MM.1S (cell line): Measurements from ENCODE around the gene CTDNEP1.

Source experiments
- DNase-seq: peaks from one replicate; pipeline ENCODE4 v3.0.0-alpha.2; 2015
- H2AFZ ChIP-seq: fragments of 300-600 bp; sonication (generic); 2 replicates; pipeline ENCODE4 v1.6.0; 2016; ENCODE audit warnings: antibody characterized with exemption, low read length
- H3F3A ChIP-seq: fragments of 300-600 bp; sonication (generic); 2 replicates; pipeline ENCODE4 v1.6.1; 2016; ENCODE audit warnings: mild to moderate bottlenecking, antibody characterized with exemption, low read length, moderate library complexity, mixed read lengths; ENCODE audit not compliant: insufficient read depth
- H3K27ac ChIP-seq: fragments of 300-600 bp; sonication (generic); 2 replicates; pipeline ENCODE4 v1.5.1; 2016; ENCODE audit warnings: mild to moderate bottlenecking, low read length
- H3K27me3 ChIP-seq: fragments of 300-600 bp; sonication (generic); replicated peaks from 2 replicates; pipeline ENCODE4 v1.6.0; 2016; ENCODE audit warnings: low read length; ENCODE audit not compliant: insufficient read depth
- H3K36me3 ChIP-seq: fragments of 300-600 bp; sonication (generic); replicated peaks from 2 replicates; pipeline ENCODE4 v1.6.1; 2016; ENCODE audit warnings: mild to moderate bottlenecking, low read length, mixed read lengths; ENCODE audit not compliant: insufficient read depth
- H3K4me1 ChIP-seq: fragments of 300-600 bp; sonication (generic); 2 replicates; pipeline ENCODE4 v1.6.1; 2016; ENCODE audit warnings: low read length, mixed read lengths
- H3K4me2 ChIP-seq: fragments of 300-600 bp; sonication (generic); 2 replicates; pipeline ENCODE4 v1.6.0; 2016; ENCODE audit warnings: low read depth, low read length
- H3K4me3 ChIP-seq: fragments of 300-600 bp; sonication (generic); 2 replicates; pipeline ENCODE4 v1.5.1; 2016; ENCODE audit warnings: low read length, mixed read lengths
- H3K79me2 ChIP-seq: fragments of 300-600 bp; sonication (generic); 2 replicates; pipeline ENCODE4 v1.6.1; 2016; ENCODE audit warnings: mixed run types, low read length, mixed read lengths
- H3K9ac ChIP-seq: fragments of 300-600 bp; sonication (generic); 2 replicates; pipeline ENCODE4 v1.6.1; 2016; ENCODE audit warnings: low read length, mixed read lengths
- H3K9me2 ChIP-seq: fragments of 300-600 bp; sonication (generic); replicated peaks from 2 replicates; pipeline ENCODE4 v1.6.1; 2016; ENCODE audit warnings: mild to moderate bottlenecking, low read length, mixed read lengths; ENCODE audit not compliant: insufficient read depth
- H3K9me3 ChIP-seq: fragments of 300-600 bp; sonication (generic); replicated peaks from 2 replicates; pipeline ENCODE4 v1.6.1; 2016; ENCODE audit warnings: mild to moderate bottlenecking, low read length, mixed read lengths; ENCODE audit not compliant: insufficient read depth
- H4K20me1 ChIP-seq: fragments of 300-600 bp; sonication (generic); 2 replicates; pipeline ENCODE4 v1.6.1; 2016; ENCODE audit warnings: mild to moderate bottlenecking, low read length, moderate library complexity, mixed read lengths; ENCODE audit not compliant: insufficient read depth
- EZH2 ChIP-seq: fragments of 300-600 bp; sonication (generic); optimal IDR thresholded peaks from 2 replicates; pipeline ENCODE3; 2017; ENCODE audit warnings: low read depth, mild to moderate bottlenecking, antibody characterized with exemption, low read length, mixed read lengths
- EZH2phosphoT487 ChIP-seq: fragments of 300-600 bp; sonication (generic); IDR thresholded peaks from 2 replicates; pipeline ENCODE4 v1.6.1; 2018; ENCODE audit warnings: antibody characterized with exemption, low read length
- TF ChIP-seq, protein P1 (sequence below): fragments of 300-600 bp; sonication (generic); IDR thresholded peaks from 2 replicates; pipeline ENCODE4 v1.5.1; 2016; ENCODE audit warnings: antibody characterized with exemption, low read length, mixed read lengths

Gene CTDNEP1

GRCh38 chr17:7238420-7239090 is 13.0 kb downstream of the CTDNEP1 start:
- Histone ChIP-seq H2AFZ (peak overlapping the region; percentile 29), H3K4me1 (peaks cover 30% of the 10 kb centered on the region), H4K20me1 (no peaks in the 10 kb centered on the region), H3K4me2 (peak overlapping the region; percentile 55; the same call in 1 of the 2 replicates), H3K9me3 (no peaks in the 10 kb centered on the region), H3K9ac (peak overlapping the region; percentile 89), H3K36me3 (no peaks in the 10 kb centered on the region; the same call in 1 of the 2 replicates), H3F3A (peaks cover 53% of the 10 kb centered on the region), H3K79me2 (peaks cover 72% of the 10 kb centered on the region), H3K27me3 (no peaks in the 10 kb centered on the region), H3K27ac (peak overlapping the region; percentile 48; the same call in 1 of the 2 replicates), H3K9me2 (no peaks in the 10 kb centered on the region), H3K4me3 (peak overlapping the region; percentile 91)
- DNase-seq: peak; percentile 33
- TF ChIP-seq EZH2phosphoT487: no peak
- no peak for TF ChIP-seq EZH2
- TF ChIP-seq, protein P1, sequence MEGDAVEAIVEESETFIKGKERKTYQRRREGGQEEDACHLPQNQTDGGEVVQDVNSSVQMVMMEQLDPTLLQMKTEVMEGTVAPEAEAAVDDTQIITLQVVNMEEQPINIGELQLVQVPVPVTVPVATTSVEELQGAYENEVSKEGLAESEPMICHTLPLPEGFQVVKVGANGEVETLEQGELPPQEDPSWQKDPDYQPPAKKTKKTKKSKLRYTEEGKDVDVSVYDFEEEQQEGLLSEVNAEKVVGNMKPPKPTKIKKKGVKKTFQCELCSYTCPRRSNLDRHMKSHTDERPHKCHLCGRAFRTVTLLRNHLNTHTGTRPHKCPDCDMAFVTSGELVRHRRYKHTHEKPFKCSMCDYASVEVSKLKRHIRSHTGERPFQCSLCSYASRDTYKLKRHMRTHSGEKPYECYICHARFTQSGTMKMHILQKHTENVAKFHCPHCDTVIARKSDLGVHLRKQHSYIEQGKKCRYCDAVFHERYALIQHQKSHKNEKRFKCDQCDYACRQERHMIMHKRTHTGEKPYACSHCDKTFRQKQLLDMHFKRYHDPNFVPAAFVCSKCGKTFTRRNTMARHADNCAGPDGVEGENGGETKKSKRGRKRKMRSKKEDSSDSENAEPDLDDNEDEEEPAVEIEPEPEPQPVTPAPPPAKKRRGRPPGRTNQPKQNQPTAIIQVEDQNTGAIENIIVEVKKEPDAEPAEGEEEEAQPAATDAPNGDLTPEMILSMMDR: no peak

- TF ChIP-seq, protein P1: no peak
- TF ChIP-seq EZH2: no peak
- no peak for TF ChIP-seq EZH2phosphoT487
- no peaks in the 10 kb centered on the region for H3K9me2 ChIP-seq
- peak overlapping the region; percentile 48; the same call in 1 of the 2 replicates for H3K4me2 ChIP-seq
- no peaks in the 10 kb centered on the region for H3K27me3 ChIP-seq
- no peaks in the 10 kb centered on the region; the same call in 1 of the 2 replicates for H3K36me3 ChIP-seq
- peak overlapping the region; percentile 79 for H3K9ac ChIP-seq
- H3F3A ChIP-seq: peaks cover 48% of the 10 kb centered on the region
- H3K27ac ChIP-seq: peak overlapping the region; percentile 68; the same call in 1 of the 2 replicates
- H3K79me2 ChIP-seq: peaks cover 79% of the 10 kb centered on the region
- peak; percentile 78 for DNase-seq
- H3K4me3 ChIP-seq: peak overlapping the region; percentile 91
- H3K4me1 ChIP-seq: peaks cover 34% of the 10 kb centered on the region
- H4K20me1 ChIP-seq: no peaks in the 10 kb centered on the region
- H3K9me3 ChIP-seq: no peaks in the 10 kb centered on the region
- H2AFZ ChIP-seq: no peak overlapping the region
These were observed 13.6 kb downstream of the CTDNEP1 start for GRCh38 chr17:7237761-7238419.

DNA sequence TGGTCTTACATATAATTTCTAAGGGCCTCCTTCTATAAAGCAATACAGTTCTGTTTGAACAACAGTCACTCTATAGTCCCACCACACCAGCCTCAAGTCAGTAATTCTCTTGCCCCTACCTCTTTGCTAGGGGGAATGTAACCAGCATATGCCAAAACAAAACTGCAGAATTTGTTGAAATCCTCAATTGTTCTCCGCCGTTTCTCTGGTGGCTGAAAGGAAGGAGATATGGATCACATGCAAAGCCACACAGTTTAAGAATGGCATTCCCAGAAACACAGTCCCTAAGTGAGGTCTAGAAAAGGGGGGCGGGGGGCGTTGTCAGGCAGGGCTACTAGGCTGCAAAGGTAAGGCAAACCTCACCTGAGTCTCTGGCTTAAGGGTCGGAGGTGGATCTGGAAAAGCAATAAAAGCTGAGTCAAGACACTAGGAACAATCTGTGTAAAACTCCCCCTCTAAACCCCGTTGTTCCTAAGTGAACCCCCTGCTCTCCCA is 14.2 kb downstream of the CTDNEP1 start:
- Histone ChIP-seq H3K9ac (peak overlapping the region; percentile 79; the same call in 1 of the 2 replicates), H3K4me3 (peak overlapping the region; percentile 60), H3K9me2 (no peaks in the 10 kb centered on the region), H3F3A (peaks cover 48% of the 10 kb centered on the region), H3K27me3 (no peaks in the 10 kb centered on the region), H3K4me2 (peak overlapping the region; percentile 48; the same call in 1 of the 2 replicates), H3K36me3 (no peaks in the 10 kb centered on the region; the same call in 1 of the 2 replicates), H2AFZ (no peak overlapping the region), H3K9me3 (no peaks in the 10 kb centered on the region), H3K79me2 (peaks cover 85% of the 10 kb centered on the region), H3K27ac (peak overlapping the region; percentile 68; the same call in 1 of the 2 replicates), H3K4me1 (peaks cover 34% of the 10 kb centered on the region), H4K20me1 (no peaks in the 10 kb centered on the region)
- TF ChIP-seq, protein P1: no peak
- TF ChIP-seq EZH2 (no peak), EZH2phosphoT487 (no peak)
- no peak for DNase-seq
